GM18870 (cell line): ENCODE measurements around the gene RTL10.

Experiments
- ATAC-seq: cut with Tn5 transposase; IDR thresholded peaks from one replicate; pipeline ENCODE4 v1.9.1; 2021; ENCODE audit warnings: moderate library complexity; ENCODE audit not compliant: unreplicated experiment

The RTL10 gene

GRCh38 chr22:19866665-19867009, 12.0 kb upstream of the RTL10 start:
- ATAC-seq: no peak

GRCh38 chr22:19865141-19865829, 10.6 kb upstream of the RTL10 start:
- ATAC-seq: no peak

- no peak for ATAC-seq
These were observed 9.9 kb upstream of the RTL10 start for GRCh38 chr22:19864538-19865106.

GRCh38 chr22:19863571-19863970, 8.9 kb upstream of the RTL10 start:
- ATAC-seq: no peak

- ATAC-seq: no peak
These were observed 8.1 kb upstream of the RTL10 start for GRCh38 chr22:19862619-19863246.

- no peak for ATAC-seq
These were observed 5.3 kb upstream of the RTL10 start for GRCh38 chr22:19859861-19860510.

- no peak for ATAC-seq
These were observed 2.7 kb upstream of the RTL10 start for GRCh38 chr22:19857382-19857781.

GRCh38 chr22:19855504-19856409, 1.1 kb upstream of the RTL10 start:
- ATAC-seq: peak; percentile 18

GRCh38 chr22:19853879-19854777, 546 bp downstream of the RTL10 start:
- ATAC-seq: peak; percentile 12

GRCh38 chr22:19853058-19853878, 1.4 kb downstream of the RTL10 start:
- ATAC-seq: no peak

- no peak for ATAC-seq
These were observed 2.4 kb downstream of the RTL10 start for GRCh38 chr22:19852177-19852781.

GRCh38 chr22:19851291-19852176, 3.1 kb downstream of the RTL10 start:
- no peak for ATAC-seq

GRCh38 chr22:19850763-19851109, 3.9 kb downstream of the RTL10 start:
- no peak for ATAC-seq

- no peak for ATAC-seq
These were observed 4.6 kb downstream of the RTL10 start for GRCh38 chr22:19849835-19850762.

GRCh38 chr22:19848298-19849224, 6.1 kb downstream of the RTL10 start:
- ATAC-seq: no peak

- ATAC-seq: no peak
These were observed 7.4 kb downstream of the RTL10 start for GRCh38 chr22:19847345-19847632.
